Activated CD8-positive, alpha-beta memory T cell treated with anti-CD3 and anti-CD28 coated beads, Interleukin-2, amount 50 U/mL, for 1 hour (primary cell): ENCODE measurements around the gene RPL18A.

Source experiments
- DNase-seq: peaks from one replicate; pipeline ENCODE4 v3.0.0-alpha.2; 2020; ENCODE audit errors: extremely low read depth

RPL18A gene

GRCh38 chr19:17859533-17860330 is at the start of gene RPL18A:
Gene RPL18A, plus strand, starts transcription at chr19:17859910. Its CDS starts 47 bp downstream, at chr19:17859957.
- peak; percentile 97 for DNase-seq

DNA sequence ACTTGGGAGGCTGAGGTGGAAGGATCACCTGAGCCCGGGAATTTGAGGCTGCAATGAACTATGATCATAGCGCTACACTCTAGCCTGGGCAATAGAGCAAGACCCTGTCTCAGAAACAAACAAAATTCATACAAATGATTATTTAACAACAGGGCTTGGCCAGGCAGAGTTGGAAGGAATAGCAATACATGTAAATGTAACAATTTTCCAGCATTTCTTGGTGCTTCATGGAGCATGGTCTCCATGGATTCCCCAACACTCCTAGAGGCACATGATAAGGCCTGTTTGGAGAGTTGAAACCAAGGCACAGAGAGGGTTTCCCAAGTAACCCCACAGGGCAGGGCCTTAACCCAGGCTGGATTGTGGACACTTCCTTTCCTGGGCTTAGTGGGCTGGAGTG is 48.6 kb upstream of the RPL18A start:
- no peak for DNase-seq

DNA sequence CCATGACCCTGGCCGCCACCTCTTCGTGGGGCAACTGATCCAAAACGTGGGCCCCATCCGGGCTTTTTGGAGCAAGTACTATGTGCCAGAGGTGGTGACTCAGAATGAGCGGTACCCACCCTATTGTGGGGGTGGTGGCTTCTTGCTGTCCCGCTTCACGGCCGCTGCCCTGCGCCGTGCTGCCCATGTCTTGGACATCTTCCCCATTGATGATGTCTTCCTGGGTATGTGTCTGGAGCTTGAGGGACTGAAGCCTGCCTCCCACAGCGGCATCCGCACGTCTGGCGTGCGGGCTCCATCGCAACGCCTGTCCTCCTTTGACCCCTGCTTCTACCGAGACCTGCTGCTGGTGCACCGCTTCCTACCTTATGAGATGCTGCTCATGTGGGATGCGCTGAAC is 48.0 kb upstream of the RPL18A start:
- no peak for DNase-seq

DNA sequence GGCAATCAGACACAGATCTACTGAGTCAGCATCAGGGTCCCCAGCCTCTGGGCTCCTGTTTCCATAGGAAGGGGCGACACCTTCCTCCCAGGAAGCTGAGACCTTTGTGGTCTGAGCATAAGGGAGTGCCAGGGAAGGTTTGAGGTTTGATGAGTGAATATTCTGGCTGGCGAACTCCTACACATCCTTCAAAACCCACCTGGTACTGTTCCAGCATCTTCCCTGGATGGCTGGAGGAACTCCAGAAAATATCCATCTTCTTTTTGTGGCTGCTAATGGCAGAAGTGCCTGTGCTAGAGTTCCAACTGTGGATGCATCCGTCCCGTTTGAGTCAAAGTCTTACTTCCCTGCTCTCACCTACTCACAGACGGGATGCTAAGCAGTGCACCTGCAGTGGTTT is 47.6 kb upstream of the RPL18A start:
- no peak for DNase-seq

- no peak for DNase-seq
These were observed 41.9 kb upstream of the RPL18A start for GRCh38 chr19:17817668-17818363.

DNA sequence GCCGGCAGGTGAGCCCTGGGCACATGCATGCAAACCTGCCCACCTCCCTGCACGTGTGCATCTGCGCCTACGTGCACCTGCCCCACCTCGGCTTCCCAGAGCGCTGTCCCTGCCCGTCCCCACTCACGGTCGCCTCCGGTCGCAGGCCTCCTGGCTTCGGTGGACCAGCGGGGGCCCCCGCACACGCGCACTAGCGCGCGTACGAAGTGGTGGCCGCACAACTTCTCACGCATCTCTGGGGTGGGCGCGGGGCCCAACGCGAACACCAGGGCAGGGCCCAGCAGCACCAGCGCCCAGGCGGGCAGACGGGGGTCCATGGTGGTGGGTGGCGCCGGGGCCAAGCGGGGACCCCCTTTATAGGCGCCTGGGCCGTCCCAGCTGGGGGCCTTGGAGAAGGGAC is 38.5 kb upstream of the RPL18A start, which contains the start of gene INSL3:
TSS of gene INSL3 (minus strand) at position 330 of the 400 bp plus-strand sequence. CDS start at position 317, 13 bp downstream.
- DNase-seq, result no peak

- no peak for DNase-seq
These were observed 35.4 kb upstream of the RPL18A start for GRCh38 chr19:17824339-17824738.

- no peak for DNase-seq
These were observed 33.1 kb upstream of the RPL18A start for GRCh38 chr19:17826508-17827056.

- no peak for DNase-seq
These were observed 29.7 kb upstream of the RPL18A start for GRCh38 chr19:17829855-17830566.

GRCh38 chr19:17830567-17831418 is 28.9 kb upstream of the RPL18A start:
- DNase-seq, result no peak

DNA sequence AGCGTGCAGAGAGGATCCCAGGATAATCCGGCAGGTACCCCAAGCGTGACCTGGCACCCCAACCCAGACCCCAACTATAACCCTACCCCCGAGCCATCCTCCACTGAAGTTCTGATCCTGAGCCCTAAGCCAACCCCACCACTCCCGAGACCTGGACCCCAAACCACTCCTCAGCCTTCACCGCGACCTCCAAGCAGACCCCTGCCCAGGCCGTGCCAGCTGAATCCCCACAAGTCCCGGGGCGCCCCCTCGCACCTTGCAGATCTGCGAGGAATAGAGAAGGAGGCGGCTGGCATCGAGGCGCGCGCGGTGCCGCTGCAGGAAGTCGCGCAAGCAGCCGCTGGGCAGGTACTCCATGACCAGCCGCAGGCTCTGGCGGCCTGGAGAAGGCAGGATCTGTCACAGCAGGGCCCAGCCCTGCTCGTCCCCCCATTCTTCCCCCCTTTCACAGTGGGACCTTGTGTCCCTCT is 28.3 kb upstream of the RPL18A start:
- DNase-seq, result no peak

- DNase-seq, result no peak
These were observed 27.1 kb upstream of the RPL18A start for GRCh38 chr19:17832443-17833208.

DNA sequence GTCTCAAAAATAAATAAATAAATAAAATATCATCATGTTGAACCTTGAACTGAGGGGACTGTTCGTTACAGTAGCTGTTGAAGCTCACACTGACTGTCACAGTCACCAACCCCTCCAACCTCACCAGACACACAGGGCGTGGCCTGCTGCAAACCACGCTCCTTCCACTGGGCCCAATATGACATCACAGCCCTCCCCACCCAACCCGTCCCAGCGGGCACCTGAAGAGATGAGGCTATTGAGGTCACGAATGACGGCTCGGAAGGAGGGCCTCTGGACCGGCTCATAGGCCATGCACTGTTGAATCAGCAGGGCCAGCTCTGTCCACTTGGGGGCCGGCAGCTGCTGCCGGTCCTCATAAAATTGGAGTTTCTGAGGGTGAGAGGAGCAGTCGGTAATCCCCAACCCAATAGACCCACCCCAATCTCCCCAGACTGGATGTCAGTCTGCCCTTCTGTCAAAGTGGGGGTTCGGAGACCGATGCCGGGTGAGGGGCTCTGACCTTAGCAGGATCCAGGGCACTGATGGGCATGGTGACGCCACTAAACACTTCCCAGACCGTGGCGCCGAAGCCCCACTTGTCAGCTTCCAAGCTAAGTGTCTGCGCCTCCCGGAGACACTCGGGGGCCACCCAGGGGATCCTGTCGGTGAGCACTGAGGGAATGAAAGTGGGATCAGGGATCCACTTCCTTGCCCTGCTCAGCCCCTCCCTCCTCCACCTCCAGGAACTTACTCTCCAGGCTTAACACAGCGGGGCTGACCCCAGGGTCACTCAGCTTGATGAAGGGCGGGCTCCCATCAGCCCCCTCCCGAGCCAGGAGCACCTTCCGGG is 25.1 kb upstream of the RPL18A start:
- no peak for DNase-seq

GRCh38 chr19:17835182-17836006 is 24.3 kb upstream of the RPL18A start:
- DNase-seq, result no peak

DNA sequence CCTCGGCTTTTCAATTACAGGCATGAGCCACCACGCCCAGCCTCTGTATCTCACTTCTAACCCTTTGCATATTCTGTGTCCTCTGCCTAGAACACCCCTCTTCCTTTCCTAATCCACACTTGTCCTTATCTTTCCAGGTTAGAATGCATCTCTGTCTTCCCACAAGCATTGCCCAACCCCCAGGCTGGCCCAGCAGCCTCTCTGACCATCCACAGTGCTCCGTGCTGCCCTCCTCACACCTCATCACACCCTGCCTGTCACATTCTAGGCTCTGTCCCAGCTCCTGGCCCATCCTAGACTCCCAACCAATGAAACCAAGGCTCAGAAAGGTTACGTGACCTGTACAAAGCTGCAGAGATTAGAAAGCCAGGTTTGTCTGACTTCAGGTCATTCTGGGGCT is 23.2 kb upstream of the RPL18A start:
- DNase-seq, result no peak

- no peak for DNase-seq
These were observed 21.7 kb upstream of the RPL18A start for GRCh38 chr19:17837972-17838371.

DNA sequence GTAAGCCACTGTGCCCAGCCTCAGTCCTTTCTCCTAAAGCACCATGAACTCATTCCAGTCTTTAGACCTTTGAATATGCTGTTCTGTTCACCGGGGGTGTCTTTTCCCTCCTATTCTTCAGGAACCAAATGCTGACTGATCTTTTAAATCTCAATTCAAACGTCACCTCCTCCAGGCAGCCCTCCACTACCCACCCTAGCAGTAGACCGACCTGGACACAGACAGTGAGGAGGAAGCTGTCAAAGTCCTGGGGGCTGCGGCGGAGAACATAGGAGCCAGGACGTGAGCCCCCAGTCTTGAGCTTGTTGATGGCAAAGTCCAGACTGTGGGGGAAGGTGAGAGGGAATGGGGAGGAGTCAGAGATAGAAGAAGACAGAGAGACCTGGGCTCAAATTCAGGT is 19.7 kb upstream of the RPL18A start:
- DNase-seq, result no peak

GRCh38 chr19:17841371-17841809 is 18.3 kb upstream of the RPL18A start:
- no peak for DNase-seq
